Peyer's patch (tissue), 4 donors: Measurements from ENCODE around the gene WNT9B. TPM values are rescaled to one million over a fixed set of nuclear protein-coding genes. Genes with fewer than 3 reads are reported as not detected.

Experiments
- DNase-seq, 3 donors: peaks; one replicate each; pipeline ENCODE4 v3.0.0-alpha.2; 2017 to 2019
- H3K27ac ChIP-seq, 4 donors: fragments of 200-600 bp; sonication (generic); one replicate each; pipeline ENCODE4 v1.5.1; 2016 to 2019
- H3K27me3 ChIP-seq, 2 donors: fragments of 200-600 bp; sonication (generic); one replicate each; pipeline ENCODE4 v1.5.1; 2019
- H3K36me3 ChIP-seq, 3 donors: fragments of 200-600 bp; sonication (generic); one replicate each; pipeline ENCODE4 v1.5.1; 2016 to 2019
- H3K4me1 ChIP-seq, 4 donors: fragments of 200-600 bp; sonication (generic); one replicate each; pipeline ENCODE4 v1.5.1; 2016 to 2019
- H3K4me3 ChIP-seq, 4 donors: fragments of 200-600 bp; sonication (generic); 1 replicate in 3 of 4; 2 replicates in 1 of 4; pipeline ENCODE4 v1.5.1; 2016 to 2019; ENCODE audit warnings: mild to moderate bottlenecking in 1 of 4
- H3K9me3 ChIP-seq, 4 donors: fragments of 200-600 bp; sonication (generic); one replicate each; pipeline ENCODE4 v1.5.1; 2016 to 2019; ENCODE audit warnings: mild to moderate bottlenecking in 1 of 4
- POLR2A ChIP-seq, 2 donors: fragments of 450-650 bp; IDR thresholded peaks; one replicate each; pipeline ENCODE4 v1.5.1; 2017; ENCODE audit warnings: antibody characterized with exemption in 2 of 2, mild to moderate bottlenecking in 2 of 2, moderate library complexity in 2 of 2
- total RNA-seq, 4 donors: library from RNA; depleted of rRNA; stranded (reverse); fragments of >200 nt; gene quantifications; one replicate each; pipeline ENCODE4 v1.1.0, GENCODE V29; 2016
- TF ChIP-seq, protein P1 (sequence below), 6 experiments: fragments of 450-650 bp in 4 of 6; fragments of 200-600 bp in 2 of 6; sonication (generic) in 1 of 6; IDR thresholded peaks; one replicate each; pipeline ENCODE4 v1.5.1; 2017 to 2019; ENCODE audit warnings: antibody characterized with exemption in 6 of 6, mild to moderate bottlenecking in 3 of 6, moderate library complexity in 1 of 6

Gene WNT9B, protein sequence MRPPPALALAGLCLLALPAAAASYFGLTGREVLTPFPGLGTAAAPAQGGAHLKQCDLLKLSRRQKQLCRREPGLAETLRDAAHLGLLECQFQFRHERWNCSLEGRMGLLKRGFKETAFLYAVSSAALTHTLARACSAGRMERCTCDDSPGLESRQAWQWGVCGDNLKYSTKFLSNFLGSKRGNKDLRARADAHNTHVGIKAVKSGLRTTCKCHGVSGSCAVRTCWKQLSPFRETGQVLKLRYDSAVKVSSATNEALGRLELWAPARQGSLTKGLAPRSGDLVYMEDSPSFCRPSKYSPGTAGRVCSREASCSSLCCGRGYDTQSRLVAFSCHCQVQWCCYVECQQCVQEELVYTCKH
- total RNA-seq: under 1 TPM in 1 of 4 donors, not detected in 3; 0.67 TPM

DNA sequence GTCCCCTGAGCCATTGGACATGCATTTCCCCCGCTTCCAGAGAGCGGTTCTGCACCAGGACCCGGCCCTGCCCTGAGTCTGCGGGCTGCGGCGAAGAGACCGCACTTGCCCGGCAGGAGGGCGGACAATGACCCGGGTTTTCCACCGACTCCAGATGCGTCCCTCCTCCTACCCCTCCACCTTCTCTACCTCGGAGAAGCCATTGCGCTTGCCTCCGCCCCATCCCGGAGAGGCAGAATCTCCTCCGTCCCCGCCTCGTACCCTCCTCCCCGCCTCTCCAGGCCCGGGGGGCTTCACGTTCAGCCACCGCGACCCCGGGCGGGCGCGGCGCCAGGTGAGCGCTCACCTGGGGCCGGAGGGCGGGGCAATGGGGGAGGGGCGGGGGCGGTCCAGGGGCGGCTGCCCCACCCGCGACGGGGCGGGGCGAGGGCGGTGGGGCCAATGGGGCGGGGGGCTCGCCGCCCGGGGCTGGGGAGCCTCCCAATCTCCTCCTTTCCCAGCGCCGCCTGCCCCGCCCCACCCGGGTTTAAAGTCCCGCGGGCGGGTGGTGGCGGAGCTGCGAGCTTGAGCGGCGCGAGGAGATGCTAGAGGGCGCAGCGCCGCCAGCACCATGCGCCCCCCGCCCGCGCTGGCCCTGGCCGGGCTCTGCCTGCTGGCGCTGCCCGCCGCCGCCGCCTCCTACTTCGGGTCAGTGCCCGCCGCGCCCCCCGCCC lies at the start of gene WNT9B:
Gene WNT9B (plus strand): TSS at position 555 of the 713 bp plus-strand sequence. CDS start 56 bp downstream, at position 611.
- peak in 2 of 3 donors; percentile 82 to 87 for DNase-seq
- H3K4me1 ChIP-seq: peaks cover 0 to 16% (median 7%) of the 10 kb centered on the region in 4 donors
- H3K4me3 ChIP-seq: peak within 1 kb of the TSS; percentile 24 to 61 (median 52)
- H3K36me3 ChIP-seq: no peaks in the 10 kb centered on the region
- H3K27ac ChIP-seq: peak within 1 kb of the TSS in 1 of 4 donors; percentile 49
- peaks cover 0 to 17% of the 10 kb centered on the region in 2 donors for H3K27me3 ChIP-seq
- TF ChIP-seq, protein P1, sequence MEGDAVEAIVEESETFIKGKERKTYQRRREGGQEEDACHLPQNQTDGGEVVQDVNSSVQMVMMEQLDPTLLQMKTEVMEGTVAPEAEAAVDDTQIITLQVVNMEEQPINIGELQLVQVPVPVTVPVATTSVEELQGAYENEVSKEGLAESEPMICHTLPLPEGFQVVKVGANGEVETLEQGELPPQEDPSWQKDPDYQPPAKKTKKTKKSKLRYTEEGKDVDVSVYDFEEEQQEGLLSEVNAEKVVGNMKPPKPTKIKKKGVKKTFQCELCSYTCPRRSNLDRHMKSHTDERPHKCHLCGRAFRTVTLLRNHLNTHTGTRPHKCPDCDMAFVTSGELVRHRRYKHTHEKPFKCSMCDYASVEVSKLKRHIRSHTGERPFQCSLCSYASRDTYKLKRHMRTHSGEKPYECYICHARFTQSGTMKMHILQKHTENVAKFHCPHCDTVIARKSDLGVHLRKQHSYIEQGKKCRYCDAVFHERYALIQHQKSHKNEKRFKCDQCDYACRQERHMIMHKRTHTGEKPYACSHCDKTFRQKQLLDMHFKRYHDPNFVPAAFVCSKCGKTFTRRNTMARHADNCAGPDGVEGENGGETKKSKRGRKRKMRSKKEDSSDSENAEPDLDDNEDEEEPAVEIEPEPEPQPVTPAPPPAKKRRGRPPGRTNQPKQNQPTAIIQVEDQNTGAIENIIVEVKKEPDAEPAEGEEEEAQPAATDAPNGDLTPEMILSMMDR (IDR thresholded peaks at IDR 0.05): peak in 2 of 6 experiments; percentile 8 to 18
- TF ChIP-seq POLR2A (IDR thresholded peaks at IDR 0.05): peak in 1 of 2 donors; percentile 20
- no peaks in the 10 kb centered on the region for H3K9me3 ChIP-seq

DNA sequence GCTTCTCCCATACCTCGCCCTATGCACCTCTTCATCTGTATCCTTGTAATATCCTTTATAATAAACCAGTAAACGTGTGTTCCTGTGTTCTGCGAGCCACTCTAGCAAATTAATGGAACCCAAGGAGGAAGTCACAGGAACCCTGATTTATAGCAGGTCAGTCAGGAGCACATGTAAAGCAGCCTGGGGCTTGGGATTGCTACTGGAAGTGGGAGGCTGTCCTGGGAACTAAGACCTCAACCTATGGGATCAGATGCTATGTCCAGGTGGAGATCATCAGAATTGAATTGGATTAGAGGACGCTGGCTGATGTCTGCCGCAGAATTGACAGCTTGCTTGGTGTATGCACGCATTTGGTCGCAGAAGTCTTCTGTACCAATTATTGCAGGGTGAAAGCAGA lies 48.6 kb upstream of the WNT9B start:
- DNase-seq: no peak
- Histone ChIP-seq H3K27ac (no peak overlapping the region), H3K27me3 (no peaks in the 10 kb centered on the region), H3K9me3 (no peaks in the 10 kb centered on the region), H3K4me1 (no peaks in the 10 kb centered on the region), H3K4me3 (no peak overlapping the region), H3K36me3 (no peaks in the 10 kb centered on the region)
- no peak for TF ChIP-seq POLR2A (IDR thresholded peaks at IDR 0.05)
- TF ChIP-seq, protein P1 (IDR thresholded peaks at IDR 0.05): no peak

DNA sequence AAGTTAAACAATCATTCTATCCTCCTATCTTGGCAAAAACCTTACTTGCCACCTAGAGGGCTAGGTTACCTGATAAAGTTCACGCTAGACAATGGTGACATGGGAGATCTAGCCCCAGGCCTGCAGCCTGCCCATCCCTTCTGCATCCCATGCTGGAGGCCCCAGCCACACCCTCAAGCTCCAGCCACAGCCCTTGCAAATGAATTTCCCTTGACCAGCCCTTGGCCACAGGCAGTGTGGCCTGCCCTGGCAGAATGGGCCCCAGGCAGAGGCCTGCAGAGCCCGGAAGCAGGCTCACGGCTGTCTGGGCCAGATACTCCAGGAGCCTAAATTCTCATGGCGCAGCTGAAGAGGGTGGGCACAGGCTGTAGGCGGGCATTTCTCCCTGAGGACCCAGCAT lies 47.8 kb upstream of the WNT9B start:
- Histone ChIP-seq H3K27ac (no peak overlapping the region), H3K27me3 (no peaks in the 10 kb centered on the region), H3K9me3 (no peaks in the 10 kb centered on the region), H3K4me1 (no peaks in the 10 kb centered on the region), H3K36me3 (no peaks in the 10 kb centered on the region), H3K4me3 (no peak overlapping the region)
- TF ChIP-seq, protein P1 (IDR thresholded peaks at IDR 0.05): no peak
- no peak for TF ChIP-seq POLR2A (IDR thresholded peaks at IDR 0.05)
- DNase-seq: no peak

DNA sequence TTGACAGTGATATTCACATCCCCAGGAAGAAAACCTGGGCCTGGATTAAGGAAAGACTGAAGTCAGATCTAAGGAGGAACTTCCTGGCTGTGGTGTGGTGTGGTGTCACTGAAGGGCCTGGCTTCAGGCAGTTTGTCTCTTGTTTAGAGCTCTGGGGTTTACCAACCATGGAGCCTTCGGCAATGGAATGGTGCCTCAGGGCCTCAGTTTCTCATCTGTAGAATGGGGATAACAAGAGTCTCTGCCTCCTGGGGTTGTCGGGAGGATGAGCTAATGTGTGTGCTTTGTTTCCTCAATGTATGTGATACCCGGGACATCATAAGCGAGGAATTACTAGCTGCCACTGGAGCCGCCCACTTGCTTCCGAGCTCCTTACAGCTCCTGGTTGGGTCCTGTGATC lies 45.6 kb upstream of the WNT9B start:
- no peak overlapping the region for H3K4me3 ChIP-seq
- TF ChIP-seq POLR2A (IDR thresholded peaks at IDR 0.05): no peak

DNA sequence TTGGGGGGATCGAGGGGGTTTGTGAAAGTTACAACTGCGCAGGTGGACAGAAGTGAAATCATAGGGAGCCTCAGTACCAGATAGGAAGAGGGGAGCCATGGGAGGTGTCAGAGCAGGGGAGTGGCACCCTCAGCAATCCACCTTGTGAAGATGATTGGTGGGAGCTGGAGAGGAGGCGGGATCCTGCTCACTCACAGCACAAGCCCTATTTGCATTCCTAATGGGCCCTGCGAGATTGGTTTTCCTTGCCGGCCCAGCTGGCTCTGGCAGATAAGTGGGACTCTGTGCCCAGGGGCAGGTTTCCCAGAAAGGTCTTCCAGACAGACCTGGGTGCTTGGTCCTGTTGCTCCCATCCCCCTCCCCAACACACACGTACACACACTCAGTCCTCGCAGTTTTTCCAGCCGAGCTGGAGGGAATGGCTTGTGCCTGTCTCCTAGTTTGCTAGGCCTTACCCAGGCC lies 42.2 kb upstream of the WNT9B start:
- Histone ChIP-seq H3K27ac (no peak overlapping the region), H3K4me1 (no peaks in the 10 kb centered on the region)

More for the DNA sequence above, 45.6 kb upstream of the WNT9B start:
- Histone ChIP-seq H3K4me1 (no peaks in the 10 kb centered on the region), H3K36me3 (no peaks in the 10 kb centered on the region), H3K27ac (no peak overlapping the region), H3K9me3 (no peaks in the 10 kb centered on the region), H3K27me3 (no peaks in the 10 kb centered on the region)
- DNase-seq: no peak

More for the DNA sequence above, 42.2 kb upstream of the WNT9B start:
- no peak overlapping the region for H3K4me3 ChIP-seq
- H3K27me3 ChIP-seq: no peaks in the 10 kb centered on the region
- TF ChIP-seq POLR2A (IDR thresholded peaks at IDR 0.05): no peak
- TF ChIP-seq, protein P1 (IDR thresholded peaks at IDR 0.05): no peak
- no peaks in the 10 kb centered on the region for H3K36me3 ChIP-seq
- DNase-seq: no peak
- H3K9me3 ChIP-seq: no peaks in the 10 kb centered on the region
